HG03097 (cell line): ENCODE data around the gene GALNT9.
"Not testable (repeated sequence)": the region's sequence is repeated elsewhere in the genome, so short reads cannot be mapped to it uniquely, and the experiment has no call there.

ENCODE experiments used
- ATAC-seq: cut with Tn5 transposase; IDR thresholded peaks from one replicate; pipeline ENCODE4 v1.9.1; 2021; ENCODE audit not compliant: unreplicated experiment, low FRiP score

The GALNT9 gene

DNA sequence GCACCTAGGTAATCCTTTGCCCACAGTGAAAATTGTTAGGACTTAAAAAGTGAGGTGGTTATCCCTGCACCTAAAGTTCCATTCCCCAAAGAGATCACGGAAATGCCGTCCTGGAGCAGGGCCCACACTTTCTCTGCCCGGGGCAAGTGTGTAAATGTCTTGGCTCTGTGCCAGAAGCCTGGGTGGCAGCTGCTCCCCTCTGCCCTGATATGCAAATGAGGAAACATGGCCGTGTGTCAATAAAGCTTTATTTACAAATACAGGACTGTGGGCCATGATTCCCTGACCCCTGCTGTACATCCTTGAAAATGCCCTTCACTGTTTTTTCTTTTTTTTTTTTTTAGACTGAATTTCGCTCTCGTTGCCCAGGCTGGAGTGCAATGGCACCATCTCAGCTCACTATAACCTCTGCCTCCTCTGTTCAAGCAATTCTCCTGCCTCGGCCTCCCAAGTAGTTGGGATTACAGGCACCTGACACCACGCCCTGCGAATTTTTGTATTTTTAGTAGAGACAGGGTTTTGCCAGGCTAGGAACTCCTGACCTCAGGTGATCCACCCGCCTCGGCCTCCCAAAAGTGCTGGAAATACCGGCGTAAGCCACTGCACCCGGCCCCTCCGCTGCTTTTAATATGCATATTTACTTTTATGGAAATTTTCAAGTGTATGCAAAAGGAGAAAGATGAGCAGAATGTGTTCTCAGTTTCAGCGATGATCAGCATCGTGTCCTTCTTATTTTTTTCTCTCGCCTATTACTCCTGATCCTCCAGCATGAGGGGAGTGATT lies 75.5 kb downstream of the GALNT9 start:
- no peak for ATAC-seq

DNA sequence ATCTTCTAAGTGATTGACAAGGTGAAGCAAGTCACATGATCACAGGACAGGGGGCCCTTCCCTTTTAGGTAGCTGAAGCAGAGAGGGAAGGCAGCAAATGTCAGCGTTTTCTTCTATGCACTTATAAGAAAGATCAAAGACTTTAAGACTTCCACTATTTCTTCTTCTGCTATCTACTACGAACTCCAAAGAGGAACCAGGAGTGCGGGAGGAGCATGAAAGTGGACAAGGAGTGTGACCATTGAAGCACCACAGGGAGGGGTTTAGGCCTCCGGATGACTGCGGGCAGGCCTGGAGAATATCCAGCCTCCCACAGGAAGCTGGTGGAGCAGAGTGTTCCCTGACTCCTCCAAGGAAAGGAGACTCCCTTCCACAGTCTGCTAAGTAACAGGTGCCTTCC lies 76.4 kb downstream of the GALNT9 start:
- ATAC-seq = not testable (repeated sequence)

DNA sequence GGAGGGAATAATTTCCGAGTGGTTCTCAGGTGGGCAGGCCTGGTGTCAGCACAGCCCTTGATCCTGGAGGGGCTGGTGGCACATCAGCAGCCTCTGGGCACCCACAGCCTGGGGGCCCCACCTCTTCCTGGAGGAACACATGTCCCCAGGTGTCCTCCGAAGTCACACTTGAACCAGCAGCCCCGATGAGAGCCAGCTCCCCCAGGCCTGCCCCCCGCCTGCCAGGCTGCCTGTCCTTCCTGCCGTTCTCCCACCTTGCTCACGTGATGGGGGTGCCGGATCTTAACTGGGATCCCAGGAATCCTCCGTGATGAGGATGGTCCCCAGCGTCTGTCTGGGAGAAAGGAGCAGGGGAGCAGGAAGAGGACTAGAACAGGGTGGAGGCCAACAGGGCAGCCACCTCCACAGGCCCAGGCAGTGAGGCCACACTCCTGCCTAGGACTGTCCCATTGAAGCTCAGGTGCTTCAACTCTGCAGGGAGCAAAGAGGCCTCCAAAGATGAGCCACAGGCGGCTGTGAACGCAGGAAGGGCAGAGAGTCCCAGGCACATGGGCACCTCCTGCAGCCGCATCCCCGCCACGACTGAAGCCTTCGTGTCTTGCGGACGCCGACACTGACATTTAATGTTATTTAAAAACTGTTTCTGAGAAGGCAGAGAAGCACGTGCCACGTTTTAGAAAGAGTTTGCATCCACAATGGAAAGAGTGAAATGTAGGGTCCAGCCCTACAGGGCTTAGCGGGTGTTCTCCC lies 77.5 kb downstream of the GALNT9 start:
- ATAC-seq = no peak

DNA sequence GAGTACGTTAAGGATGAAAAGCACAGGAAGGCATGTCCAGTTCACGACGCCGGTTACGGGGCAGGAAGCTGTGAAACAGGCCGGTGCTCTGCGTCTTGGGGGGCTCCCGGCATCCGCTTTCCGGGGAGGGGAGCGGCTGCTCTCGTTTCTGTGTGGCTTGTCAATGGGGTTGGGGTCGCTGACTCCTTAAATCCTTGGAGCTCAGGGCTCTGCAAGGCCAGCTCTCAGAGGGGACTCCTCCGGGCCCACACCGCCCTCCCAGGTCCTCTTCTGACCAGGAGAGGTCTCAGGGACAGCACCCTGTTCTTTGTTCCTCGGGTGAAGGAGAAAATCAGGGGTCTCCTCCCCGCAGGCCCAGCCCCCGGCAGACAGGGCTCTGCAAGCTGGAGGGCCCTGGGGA lies 78.1 kb downstream of the GALNT9 start:
- no peak for ATAC-seq

DNA sequence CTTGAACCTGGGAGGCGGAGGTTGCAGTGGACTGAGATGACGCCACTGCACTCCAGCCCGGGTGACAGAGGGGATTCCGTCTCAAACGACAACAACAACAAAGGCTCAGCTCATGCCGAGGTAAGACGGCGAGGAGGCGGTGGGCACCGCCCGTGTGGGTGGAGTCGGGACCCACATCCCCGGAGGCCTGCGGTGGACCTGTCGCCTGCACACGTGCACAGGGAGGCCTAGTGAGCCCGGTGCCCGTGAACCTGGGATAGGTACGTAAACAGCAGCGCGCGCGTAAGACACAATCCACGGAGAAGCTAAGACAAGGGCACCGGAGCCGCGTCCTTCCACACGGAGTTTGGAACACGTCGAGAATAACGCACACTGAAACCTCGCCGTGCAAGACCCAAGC lies 78.7 kb downstream of the GALNT9 start:
- ATAC-seq = no peak

DNA sequence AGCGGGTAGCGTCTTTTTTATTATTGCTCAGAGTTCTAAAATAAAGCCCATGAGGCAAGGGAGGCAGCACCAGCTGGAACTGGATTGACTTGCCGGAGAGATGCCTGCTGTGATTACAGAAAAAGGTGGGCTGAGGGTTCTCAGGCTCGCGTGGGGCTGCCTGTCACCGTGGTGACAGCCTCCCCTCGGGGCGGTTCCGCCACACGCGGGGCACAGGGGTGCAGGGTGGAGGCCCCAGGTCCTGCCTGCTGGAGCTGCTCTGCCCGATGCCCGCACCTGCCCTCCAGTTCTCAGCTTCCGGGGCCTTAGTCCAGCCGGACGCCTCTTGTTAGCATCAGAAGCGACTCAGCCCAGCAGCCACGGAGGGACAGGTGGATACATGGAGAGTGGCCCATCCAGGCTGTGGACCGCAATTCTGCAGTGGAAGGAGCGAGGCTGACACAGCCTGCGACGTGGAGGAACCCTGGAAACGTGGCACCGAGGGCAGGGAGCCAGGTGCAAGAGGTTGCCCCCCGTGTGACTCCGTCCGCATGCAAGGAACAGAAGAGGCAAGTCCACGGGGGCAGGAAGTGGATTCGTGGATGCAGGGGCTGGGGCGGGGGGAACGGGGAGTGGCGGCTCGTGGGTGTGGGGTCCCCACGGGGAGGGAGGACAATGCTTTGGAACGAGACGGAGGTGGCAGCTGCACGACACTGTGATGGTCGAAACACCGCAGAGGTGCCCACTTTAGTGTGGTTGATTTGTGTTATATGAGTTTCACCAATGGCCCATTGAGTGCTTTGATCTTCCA lies 79.5 kb downstream of the GALNT9 start:
- no peak for ATAC-seq

DNA sequence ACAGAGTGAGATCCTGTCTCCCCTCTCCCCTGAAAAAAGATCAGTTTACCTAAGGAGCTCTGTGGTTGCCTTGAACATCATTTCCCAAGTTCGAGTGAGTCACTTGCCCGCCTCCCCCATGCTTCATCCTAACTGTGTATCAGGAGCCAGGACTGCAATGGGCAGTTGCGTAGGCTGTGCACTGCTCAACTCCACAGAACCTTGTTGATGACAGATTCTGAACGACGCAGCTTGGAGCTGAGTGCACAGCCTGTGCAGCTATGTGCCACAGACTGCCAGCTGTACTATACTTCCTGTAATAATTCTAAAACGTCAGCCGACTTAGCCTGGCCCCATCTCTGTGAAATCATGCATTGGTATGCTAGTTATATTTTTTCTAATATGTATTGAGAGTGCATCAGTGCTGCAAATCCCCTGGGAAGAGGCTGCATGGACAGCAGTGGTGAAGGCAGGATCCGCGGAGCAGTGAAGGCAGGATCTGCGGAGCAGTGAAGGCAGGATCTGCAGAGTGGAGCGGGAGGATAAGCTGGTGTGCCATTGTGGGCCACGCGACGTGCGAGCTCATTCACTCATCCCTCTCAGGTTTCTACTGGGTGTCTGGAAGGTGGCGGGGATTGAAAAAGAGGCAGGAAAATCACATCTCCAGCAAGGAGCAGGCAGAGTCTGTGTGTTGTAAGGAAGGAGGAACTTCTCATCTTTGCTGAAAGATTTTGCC lies 80.8 kb downstream of the GALNT9 start:
- no peak for ATAC-seq

DNA sequence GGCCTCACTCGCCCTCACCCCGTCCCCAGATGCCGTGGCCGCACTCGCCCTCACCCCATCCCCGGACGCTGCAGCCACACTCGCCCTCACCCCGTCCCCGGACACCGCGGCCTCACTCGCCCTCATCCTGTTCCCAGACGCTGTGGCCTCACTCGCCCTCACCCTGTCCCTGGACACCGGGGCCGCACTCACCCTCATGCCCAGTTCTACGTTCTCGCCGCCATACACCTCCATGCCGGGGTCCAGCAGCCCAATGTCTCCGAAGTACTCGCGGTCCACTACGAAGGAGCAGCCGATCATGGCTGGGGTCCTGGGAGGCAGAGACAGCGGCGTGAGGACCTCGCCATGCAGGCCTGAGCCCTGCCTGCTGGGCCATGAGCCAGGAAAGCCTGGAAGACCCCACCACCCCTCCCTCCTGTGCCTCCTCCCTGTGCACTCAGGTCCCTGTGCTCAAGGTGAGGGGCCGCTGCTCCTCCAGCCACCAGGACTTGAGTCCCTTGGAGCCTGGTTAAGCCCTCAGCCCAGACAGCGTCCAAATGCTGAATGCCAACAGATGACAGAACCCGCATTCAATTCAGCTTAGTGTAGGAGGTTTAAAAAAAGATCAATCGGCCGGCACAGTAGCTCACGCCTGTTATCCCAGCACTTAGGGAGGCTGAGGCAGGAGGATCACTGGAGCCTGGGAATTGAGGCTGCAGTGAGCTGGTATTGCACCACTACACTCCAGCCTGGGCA lies 81.5 kb downstream of the GALNT9 start:
- no peak for ATAC-seq

DNA sequence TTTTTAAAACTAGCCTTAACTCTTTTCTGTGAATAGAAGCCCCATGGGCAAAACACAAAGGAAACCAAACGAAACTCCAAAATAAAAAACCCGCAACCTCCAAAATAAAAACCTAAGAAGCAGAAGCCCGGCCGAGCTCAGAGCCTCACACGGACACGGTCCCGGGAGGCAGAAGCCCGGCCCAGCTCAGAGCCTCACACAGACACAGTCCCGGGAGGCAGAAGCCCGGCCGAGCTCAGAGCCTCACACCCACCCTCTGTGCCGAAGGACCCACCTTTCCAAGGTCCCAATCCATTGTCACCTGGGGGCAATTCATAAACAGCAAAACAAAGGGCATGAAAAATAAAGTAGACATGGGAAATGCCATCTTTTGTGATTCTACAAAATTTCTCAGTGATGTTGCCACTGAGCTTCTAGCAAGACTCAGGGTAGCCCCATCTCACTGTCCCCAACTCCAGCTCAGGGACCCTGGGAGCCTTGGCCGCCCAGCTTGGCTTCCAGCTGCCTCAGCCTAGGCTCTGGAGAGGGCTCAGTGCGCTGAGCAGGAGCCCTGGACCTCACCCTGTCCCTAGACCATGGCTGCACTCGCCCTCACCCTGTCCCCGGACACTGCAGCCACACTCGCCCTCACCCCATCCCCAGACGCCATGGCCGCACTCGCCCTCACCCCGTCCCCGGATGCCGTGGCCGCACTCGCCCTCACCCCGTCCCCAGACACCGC lies 82.2 kb downstream of the GALNT9 start:
- ATAC-seq = no peak

DNA sequence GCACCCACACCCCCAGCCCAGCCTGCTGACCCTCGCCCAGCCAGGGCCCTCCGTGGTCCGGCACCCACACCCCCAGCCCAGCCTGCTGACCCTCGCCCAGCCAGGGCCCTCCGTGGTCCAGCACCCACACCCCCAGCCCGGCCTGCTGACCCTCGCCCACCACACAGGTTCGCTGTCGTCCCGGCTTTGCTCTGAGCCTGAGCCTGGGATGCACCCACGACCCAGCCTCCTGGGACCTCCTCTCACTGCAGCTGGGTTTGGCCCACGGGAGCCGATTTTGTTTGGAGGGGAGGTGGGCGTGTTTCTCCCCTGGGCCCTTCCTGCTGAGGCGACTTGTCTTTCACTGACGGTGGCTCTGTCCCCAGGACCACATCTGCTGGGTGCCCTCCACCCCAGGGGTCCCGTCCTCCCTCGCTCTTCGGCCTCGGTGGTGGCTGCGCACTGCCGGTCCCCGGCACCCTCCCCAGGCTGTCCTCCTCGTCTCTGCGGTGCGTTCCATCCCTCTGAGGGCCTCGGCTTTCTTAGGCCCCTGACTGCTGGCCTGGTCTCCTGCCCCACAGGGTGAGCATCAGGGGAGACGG lies 83.8 kb downstream of the GALNT9 start:
- ATAC-seq = no peak

DNA sequence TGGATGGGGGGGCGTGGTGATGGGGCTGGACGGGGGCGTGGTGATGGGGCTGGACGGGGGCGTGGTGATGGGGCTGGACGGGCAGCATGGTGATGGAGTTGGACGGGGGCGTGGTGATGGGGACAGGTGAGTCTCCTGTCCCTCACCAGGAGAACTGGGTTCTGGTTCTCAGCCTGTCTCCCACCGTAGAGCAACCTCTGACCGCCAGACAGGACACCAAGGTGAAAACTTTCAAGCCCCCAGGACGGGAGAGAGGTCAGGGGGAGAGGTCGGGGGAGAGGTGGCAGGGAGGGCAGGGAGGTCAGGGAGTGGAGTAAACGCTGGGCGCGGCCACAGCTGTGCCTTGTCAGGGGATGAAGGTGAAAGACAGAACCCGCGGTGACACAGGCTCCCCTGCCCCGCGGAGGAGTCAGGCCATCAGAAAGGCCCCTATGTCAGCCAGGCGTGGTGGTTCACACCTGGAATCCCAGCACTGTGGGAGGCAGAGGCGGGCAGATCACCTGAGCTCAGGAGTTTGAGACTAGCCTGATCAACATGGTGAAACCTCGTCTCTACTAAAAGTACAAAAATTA lies 84.6 kb downstream of the GALNT9 start:
- ATAC-seq = no peak

DNA sequence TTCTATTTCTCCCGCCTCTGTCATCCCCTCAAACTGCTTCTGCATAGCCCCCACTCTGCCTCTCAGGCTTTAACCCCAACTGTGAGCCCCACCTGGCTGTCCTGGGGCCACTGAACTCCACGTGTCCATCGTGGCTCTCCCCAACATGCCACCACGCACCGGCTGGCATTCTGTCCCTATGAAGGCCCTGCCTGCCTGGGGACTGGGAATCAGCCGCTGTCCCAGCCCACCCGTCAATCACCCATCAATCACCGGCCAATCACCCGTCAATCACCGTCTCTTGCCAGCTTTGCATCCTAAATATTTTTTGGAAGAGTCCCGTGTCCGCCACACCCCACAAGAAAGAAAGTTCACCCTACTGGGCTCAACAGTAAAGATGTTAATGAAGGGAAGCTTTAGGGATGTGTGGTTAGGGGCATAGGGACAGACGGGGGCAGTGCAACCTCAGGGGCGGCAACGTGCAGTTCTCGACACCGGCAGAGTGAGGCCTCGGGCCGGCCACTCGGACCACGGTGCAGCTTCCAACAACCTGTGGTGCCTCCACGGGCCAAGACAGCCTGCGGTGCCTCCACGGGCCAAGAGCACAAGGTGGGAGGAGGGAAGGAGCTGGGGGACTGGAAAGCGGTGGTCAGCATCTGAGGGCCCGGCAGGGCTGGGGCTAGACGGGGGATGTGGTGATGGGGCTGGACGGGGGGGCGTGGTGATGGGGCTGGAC lies 85.6 kb downstream of the GALNT9 start:
- ATAC-seq = no peak

DNA sequence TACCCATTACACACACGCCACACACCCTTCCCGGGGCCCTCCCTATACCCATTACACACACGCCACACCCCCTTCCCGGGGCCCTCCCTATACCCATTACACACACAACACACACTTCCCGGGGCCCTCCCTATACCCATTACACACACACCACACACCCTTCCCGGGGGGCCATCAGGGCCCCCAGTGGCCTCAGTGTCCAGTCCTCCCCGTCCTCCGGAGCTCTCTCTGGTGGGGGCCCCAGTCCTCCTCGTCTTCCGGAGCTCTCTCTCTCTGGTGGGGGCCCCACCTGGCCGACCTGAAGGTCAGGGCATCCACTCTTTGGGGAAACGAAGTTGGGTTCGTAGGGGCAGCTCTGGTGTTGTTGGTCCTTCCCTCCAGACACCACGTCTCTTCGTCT lies 86.2 kb downstream of the GALNT9 start:
- not testable (repeated sequence) for ATAC-seq

DNA sequence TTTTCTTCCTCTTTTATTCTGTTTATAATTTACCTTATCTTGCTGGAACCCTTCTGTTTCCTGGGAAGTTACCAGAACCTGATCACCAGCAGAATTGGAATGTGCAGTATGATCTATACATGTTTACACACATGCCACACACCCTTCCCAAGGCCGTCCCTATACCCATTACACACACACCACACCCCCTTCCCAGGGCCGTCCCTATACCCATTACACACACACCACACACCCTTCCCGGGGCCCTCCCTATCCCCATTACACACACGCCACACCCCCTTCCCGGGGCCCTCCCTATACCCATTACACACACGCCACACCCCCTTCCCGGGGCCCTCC lies 88.8 kb downstream of the GALNT9 start:
- not testable (repeated sequence) for ATAC-seq

DNA sequence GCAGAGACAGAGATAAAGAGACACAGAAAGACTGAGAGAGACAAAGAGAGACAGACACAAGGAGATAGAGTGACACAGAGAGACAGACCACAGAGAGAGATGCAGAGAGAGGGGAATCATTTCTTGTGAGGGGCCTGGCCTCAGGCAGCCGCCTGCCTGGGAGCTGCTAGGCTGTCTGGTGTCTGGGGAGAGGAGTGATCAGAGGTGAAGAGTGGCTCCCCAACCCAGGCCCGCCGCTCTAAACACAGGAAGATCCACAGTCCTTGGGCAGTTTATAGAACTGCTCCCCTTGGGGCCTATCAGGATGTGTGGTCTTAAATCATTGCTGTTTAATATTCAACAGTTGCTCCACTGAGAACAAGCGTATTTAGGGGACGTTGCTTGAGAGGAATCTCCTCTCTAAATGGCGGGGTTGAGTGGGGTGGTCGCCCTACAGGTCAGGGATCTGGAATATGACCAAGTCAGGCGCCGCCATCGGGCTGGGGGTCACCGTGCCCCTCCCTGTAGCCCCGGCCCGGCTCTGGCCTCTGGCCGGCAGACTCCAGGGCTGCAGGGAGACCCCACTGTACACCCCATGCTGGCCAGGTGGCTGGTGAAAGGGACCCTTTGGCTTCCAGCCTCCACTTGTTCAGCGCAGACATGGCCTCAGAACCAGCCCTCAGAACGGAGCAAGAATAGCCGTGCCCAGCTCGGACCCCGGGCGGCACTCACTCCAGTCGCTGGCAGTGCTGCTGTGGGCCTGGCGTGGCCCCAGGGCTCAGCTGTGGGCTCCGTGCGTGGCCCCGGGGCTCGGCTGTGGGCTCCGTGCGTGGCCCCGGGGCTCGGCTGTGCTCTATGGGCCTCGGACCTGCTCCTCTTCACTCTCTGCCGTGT lies 89.4 kb downstream of the GALNT9 start:
- no peak for ATAC-seq

DNA sequence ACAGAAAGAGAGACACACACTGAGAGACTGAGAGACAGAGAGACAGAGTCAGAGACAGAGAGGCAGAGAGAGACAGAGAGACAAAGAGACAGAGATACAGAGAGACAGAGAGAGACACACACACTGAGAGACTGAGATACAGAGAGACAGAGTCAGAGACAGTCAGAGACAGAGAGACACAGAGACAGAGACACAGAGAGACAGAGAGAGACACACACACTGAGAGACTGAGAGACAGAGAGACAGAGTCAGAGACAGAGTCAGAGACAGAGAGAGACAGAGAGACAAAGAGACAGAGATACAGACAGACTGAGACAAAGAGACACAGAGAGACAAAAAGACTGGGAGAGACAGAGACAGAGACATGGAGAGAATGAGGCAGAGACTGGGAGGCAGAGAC lies 90.0 kb downstream of the GALNT9 start:
- no peak for ATAC-seq

DNA sequence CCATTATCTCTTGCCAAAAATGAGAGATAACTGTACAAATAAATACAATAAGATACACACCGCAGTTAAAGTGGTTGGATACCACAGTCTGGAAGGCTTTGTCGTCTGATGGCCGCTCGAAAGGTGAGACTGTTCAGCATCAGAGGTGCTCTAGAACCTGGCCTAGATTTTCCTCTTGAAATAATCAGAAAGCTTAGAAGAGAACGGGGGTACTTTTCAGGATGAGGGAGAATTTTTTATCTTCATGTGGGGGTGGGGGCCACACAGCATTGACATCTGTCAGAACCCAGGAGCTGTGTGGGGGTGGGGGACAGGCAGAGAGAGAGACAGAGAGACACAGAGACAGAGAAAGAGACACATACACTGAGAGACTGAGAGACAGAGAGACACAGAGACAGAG lies 90.5 kb downstream of the GALNT9 start:
- ATAC-seq = no peak
